Measurements from ENCODE around the gene MLC1. TPM values are rescaled to one million over a fixed set of nuclear protein-coding genes. Genes with fewer than 3 reads are reported as not detected.

MLC1 gene
- total and polyA plus RNA-seq, 8 donors, result not detected

- 88 to 92% (median 90%) methylated on average over 3 of the region's 3 CpGs for WGBS, 5 donors
- H3K4me1 ChIP-seq, result no peaks in the 10 kb centered on the region
- H3K36me3 ChIP-seq, result no peaks in the 10 kb centered on the region
- intact Hi-C loops (cut with DNase I; ENCODE audit: low total_unique reads), result no loop called here
- TF ChIP-seq POLR2AphosphoS5 (IDR thresholded peaks at IDR 0.05), result no peak
- TF ChIP-seq CTCF (IDR thresholded peaks at IDR 0.05), result no peak
- TF ChIP-seq POLR2A (IDR thresholded peaks at IDR 0.05), result no peak
- no peak for TF ChIP-seq EP300 (IDR thresholded peaks at IDR 0.05)
- H3K4me3 ChIP-seq, result no peak overlapping the region
- peaks cover 0 to 27% (median 0%) of the 10 kb centered on the region in 3 donors for H3K27me3 ChIP-seq
- H3K27ac ChIP-seq, result no peak overlapping the region
- no peak for DNase-seq
- H3K9me3 ChIP-seq, result no peaks in the 10 kb centered on the region
Observed at GRCh38 chr22:50098052-50098451, 12.8 kb upstream of the MLC1 start.

- Histone ChIP-seq H3K36me3 (no peaks in the 10 kb centered on the region), H3K4me1 (peaks cover 0 to 4% (median 0%) of the 10 kb centered on the region in 4 donors), H3K4me3 (no peak overlapping the region), H3K9me3 (peaks cover 0 to 16% (median 10%) of the 10 kb centered on the region in 4 donors), H3K27me3 (peaks cover 0 to 64% (median 12%) of the 10 kb centered on the region in 3 donors), H3K27ac (no peak overlapping the region)
- intact Hi-C loops (cut with DNase I; ENCODE audit: low total_unique reads), result no loop called here
- TF ChIP-seq CTCF (IDR thresholded peaks at IDR 0.05) (no peak), EP300 (IDR thresholded peaks at IDR 0.05) (no peak), POLR2AphosphoS5 (IDR thresholded peaks at IDR 0.05) (no peak), POLR2A (IDR thresholded peaks at IDR 0.05) (no peak)
- WGBS, 5 donors, result 61 to 77% (median 66%) methylated on average over 5 of the region's 5 CpGs
- DNase-seq, result no peak
Observed at GRCh38 chr22:50092342-50092741, 7.1 kb upstream of the MLC1 start.

- Histone ChIP-seq H3K4me3 (no peak overlapping the region), H3K4me1 (peaks cover 0 to 4% (median 0%) of the 10 kb centered on the region in 4 donors), H3K27ac (no peak overlapping the region), H3K36me3 (no peaks in the 10 kb centered on the region), H3K9me3 (peaks cover 0 to 16% (median 11%) of the 10 kb centered on the region in 4 donors), H3K27me3 (peaks cover 0 to 69% (median 15%) of the 10 kb centered on the region in 3 donors)
- WGBS, 5 donors, result 86 to 89% (median 88%) methylated on average over 17 to 29 of the region's 29 CpGs
- TF ChIP-seq CTCF (IDR thresholded peaks at IDR 0.05) (no peak), EP300 (IDR thresholded peaks at IDR 0.05) (no peak), POLR2A (IDR thresholded peaks at IDR 0.05) (no peak), POLR2AphosphoS5 (IDR thresholded peaks at IDR 0.05) (no peak)
- intact Hi-C loops (cut with DNase I; ENCODE audit: low total_unique reads), result no loop called here
- no peak for DNase-seq
Observed at GRCh38 chr22:50091092-50091768, 6.0 kb upstream of the MLC1 start.

- Histone ChIP-seq H3K27ac (no peak overlapping the region), H3K27me3 (peaks cover 0 to 68% (median 15%) of the 10 kb centered on the region in 3 donors), H3K36me3 (no peaks in the 10 kb centered on the region), H3K4me3 (no peak overlapping the region), H3K4me1 (peaks cover 0 to 4% (median 2%) of the 10 kb centered on the region in 4 donors), H3K9me3 (peaks cover 0 to 16% (median 11%) of the 10 kb centered on the region in 4 donors)
- TF ChIP-seq EP300 (IDR thresholded peaks at IDR 0.05), result no peak
- no peak for TF ChIP-seq POLR2AphosphoS5 (IDR thresholded peaks at IDR 0.05)
- TF ChIP-seq CTCF (IDR thresholded peaks at IDR 0.05), result no peak
- no peak for TF ChIP-seq POLR2A (IDR thresholded peaks at IDR 0.05)
- WGBS, 5 donors, result 90 to 93% (median 91%) methylated on average over 22 of the region's 22 CpGs
- intact Hi-C loops (cut with DNase I; ENCODE audit: low total_unique reads), result no loop called here
- no peak for DNase-seq
Observed at GRCh38 chr22:50090412-50090714, 5.1 kb upstream of the MLC1 start.

Measured in stomach (tissue), 9 donors.